RCC 7860 (cell line): ENCODE results near the gene KIRREL2.
"Not testable (repeated sequence)": the region's sequence is repeated elsewhere in the genome, so short reads cannot be mapped to it uniquely, and the experiment has no call there.

Experiments
- DNase-seq: peaks from one replicate; pipeline ENCODE4 v3.0.0-alpha.2; 2015; ENCODE audit warnings: low spot score
- FAIRE-seq: peaks from 2 replicates; lab custom pipeline; 2012; peaks lifted over from hg19 to GRCh38; lab: Jason Lieb, UNC

Gene KIRREL2

DNA sequence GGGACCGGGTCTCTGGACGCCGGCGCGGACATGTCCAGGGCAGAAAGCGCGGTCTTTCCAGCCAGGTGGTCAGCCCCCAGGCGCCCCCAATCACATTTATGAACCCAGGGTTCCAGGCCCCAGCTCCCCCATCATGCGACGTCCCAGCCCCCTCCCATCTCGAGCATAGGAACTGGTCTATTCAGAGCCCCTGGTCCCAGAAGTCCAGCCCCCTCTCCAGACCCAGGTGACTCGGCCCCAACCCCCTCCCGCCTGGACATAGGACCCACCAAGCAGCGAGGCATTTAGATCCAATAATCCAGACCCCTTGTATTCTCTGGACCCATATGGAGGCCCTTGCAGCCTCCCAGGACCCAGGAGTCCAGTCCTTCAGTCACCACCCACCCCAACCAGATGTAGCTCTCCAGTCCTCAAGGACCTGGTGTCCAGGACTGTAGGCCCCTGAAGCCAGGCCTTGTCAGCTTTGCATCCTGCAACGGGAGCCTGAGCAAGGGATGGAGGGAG, 12.2 kb downstream of the KIRREL2 start:
- FAIRE-seq (no peak), DNase-seq (no peak)

DNA sequence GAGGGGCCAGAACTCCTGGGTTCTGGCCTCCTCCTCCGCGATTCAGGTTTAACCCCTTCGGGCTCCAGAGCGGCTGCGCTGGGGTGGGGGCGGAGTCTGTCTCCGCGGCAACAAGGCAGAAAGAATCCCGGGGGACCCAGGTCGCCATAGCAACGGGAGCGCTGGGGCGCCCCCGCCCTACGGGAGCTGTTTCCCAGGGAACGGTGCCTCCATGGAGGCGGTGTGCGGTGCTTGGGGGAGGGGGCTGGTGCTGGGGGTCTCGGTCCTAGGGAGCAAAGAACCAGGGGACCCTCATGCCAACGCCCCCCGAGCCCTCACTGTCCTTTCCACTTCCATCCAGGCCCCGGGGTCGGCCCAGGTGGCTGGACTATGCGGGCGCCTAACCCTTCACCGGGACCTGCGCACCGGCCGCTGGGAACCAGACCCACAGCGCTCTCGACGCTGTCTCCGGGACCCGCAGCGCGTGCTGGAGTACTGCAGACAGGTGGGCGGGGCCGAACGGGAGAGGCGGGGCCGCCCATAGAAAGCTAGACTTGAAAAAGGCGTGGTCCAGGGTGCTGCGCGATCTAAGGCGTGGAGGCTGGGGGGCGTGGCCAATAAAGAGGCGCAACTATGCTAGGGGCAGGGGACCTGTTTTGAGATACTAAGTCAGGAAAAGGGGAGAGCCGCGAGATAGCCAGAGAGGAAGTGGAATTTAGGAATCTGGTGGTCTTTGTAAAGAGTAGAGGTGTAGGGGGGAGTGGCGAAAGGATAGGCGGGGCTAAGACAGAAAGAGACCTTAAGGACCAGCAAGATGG, 12.8 kb downstream of the KIRREL2 start:
- no peak for DNase-seq
- FAIRE-seq = no peak

DNA sequence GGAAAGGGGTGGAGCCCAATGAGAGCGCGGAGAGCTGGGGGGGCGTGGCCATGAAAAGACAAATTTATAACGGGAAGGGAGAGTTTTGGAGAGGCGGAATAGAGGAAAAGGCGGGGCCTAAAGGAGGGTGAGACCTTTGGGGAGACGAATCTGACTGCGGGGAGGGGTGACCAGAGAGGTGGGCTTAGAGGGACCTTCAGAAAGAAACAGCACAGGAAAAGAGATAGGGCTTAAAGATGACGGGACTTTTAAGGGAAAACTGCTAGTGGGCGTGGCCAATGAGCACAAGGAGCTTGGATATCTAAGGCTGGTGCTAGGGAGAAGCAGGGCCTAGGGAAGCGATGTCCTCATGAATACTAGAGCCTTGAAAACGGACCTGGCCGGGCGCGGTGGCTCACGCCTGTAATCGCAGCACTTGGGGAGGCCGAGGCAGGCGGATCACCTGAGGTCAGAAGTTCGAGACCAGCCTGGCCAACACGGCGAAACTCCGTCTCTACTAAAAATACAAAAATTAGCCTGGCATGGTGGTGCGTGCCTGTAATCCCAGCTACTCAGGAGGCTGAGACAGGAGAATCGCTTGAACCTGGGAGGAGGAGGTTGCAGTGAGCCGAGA, 13.5 kb downstream of the KIRREL2 start:
- not testable (repeated sequence) for FAIRE-seq, DNase-seq

DNA sequence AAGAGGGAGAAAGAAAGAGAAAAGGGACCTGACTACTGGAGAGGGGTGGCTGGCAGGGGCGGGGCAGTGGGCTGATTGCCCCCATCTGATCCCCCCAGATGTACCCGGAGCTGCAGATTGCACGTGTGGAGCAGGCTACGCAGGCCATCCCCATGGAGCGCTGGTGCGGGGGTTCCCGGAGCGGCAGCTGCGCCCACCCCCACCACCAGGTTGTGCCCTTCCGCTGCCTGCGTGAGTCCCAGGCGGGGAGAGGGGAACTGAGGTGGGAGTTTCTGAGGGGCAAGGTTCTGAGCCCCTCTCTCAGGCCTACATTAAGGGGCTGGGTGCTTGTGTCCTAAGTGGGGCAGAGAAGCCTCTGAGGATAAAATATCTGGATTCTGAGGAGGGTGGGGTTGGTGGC, 14.1 kb downstream of the KIRREL2 start:
- DNase-seq (no peak), FAIRE-seq (no peak)

DNA sequence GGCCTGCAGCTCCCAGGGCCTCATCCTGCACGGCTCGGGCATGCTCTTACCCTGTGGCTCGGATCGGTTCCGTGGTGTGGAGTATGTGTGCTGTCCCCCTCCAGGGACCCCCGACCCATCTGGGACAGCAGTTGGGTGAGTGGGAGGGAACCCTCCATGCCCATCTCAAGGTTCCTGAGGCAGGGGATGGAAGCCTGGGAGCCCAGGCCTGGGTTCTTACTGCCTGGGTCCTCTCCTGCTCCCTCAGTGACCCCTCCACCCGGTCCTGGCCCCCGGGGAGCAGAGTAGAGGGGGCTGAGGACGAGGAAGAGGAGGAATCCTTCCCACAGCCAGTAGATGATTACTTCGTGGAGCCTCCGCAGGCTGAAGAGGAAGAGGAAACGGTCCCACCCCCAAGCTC, 14.9 kb downstream of the KIRREL2 start:
- FAIRE-seq = no peak
- DNase-seq = no peak

DNA sequence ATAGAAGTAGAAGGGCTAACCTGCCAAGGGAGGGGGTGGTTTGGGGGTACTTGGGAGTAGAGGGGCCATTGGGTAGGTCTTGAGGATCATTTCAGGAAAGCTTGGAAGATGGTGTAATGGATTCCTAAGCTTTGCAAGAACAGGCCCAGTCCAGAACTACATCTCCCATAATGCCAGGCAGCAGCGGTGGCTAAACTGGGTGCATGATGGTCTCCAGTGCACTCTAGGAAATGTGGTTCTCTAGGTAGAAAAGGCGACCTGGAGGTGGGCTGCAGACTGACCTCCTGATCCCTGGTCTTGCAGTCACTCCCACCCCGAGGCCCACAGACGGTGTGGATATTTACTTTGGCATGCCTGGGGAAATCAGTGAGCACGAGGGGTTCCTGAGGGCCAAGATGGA, 15.5 kb downstream of the KIRREL2 start:
- DNase-seq (no peak), FAIRE-seq (no peak)

DNA sequence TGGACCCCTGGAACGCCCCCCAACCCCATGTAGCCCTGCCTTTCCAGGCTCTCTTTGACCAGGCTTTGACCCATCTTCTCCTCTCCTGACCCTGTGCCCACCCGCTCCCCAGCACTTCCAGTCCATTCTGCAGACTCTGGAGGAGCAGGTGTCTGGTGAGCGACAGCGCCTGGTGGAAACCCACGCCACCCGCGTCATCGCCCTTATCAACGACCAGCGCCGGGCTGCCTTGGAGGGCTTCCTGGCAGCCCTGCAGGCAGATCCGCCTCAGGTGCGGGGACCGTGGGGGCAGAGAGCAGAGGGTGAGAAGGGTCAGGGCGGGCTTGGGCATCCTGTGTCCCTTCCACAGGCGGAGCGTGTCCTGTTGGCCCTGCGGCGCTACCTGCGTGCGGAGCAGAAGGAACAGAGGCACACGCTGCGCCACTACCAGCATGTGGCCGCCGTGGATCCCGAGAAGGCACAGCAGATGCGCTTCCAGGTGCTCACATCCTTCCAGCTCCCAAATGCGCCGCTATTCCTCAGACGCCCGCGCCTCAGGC, 17.8 kb downstream of the KIRREL2 start:
- DNase-seq (no peak), FAIRE-seq (no peak)

DNA sequence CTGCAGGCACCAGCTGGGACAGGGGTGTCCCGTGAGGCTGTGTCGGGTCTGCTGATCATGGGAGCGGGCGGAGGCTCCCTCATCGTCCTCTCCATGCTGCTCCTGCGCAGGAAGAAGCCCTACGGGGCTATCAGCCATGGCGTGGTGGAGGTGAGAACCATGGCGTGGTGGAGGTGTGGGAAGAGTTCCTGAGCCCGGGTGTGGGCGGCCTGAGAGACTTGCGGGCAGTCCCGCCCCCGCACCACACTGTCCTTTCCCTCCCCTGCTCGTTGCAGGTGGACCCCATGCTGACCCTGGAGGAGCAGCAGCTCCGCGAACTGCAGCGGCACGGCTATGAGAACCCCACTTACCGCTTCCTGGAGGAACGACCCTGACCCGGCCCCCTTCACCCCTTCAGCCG, 22.4 kb downstream of the KIRREL2 start:
- DNase-seq (no peak), FAIRE-seq (no peak)

DNA sequence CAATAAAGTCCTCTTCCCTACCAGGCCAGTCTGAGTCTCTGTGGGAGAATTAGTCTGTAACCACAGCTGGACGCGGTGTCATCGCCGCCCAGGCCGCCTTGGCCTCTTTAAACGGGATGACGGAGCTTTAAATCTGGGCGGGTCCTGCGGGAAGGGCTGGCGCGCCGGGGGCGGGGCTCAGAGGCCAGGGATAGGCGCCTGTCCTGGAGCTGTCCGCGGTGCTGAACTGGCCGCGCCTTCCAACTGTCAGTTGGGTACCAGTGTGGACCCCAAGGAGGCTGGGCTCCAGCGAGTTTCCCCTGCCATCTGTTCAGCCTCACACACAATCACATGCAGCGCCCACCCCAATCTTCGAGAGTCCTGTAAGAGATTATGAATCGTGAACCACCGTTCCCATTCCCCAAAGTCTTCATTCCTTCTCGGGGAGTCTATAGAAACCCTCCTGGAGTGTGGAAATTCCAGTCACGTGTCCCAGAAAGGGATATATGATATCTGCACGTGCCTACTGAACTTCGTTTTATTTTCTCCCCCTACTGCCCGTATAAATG, 23.1 kb downstream of the KIRREL2 start:
- DNase-seq (peak; percentile 72), FAIRE-seq (peak; percentile 54)

DNA sequence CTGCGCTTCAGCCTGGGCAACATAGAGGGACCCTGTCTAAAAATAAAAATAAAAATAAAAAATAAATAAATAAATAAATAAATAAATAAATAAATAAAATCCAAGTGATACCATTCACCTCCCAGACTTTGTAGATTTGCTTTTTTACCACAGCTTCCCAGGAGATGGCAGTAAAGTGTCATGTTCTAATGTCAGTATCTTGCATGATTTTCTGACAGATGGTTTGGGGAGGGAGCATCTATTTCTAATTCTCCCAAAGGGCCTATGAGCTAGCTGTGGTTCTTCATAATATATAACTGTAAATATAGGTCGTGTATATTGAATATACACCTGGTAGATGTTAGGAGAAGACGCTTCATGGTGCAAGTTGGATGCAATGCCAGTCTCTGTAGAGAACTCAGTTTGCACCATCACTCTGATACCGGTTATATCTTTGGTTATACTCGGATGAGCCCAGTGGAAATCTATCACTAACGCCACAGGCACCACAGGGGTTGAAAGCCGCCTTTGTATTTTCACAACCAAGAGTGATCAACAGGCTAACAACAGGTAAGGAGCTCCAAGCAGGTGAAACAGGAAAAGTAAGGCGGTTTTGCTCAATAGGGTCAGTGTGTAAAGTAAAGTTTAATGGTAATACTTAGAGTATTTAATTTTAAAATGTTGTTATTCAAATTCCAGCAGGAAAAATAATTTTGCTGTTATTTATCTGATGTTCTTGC, 25.6 kb downstream of the KIRREL2 start:
- DNase-seq = peak; percentile 35

DNA sequence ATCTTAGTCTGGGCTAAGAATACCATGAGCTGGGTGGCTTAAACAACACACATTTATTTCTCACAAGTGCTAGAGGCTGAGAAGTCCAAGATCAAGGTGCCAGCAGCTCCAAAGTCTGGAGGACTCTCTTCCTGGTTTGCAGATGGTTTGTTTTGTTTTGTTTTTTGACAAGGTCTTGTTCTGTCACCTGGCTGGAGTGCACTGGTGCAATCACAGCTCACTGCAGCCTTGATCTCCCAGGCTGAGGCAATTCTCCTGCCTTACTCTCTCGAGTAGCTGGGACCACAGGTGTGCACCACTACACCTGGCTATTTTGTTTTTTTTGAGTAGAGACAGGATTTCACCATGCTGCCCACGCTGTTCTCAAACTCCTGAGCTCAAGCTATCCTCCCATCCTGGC, 27.2 kb downstream of the KIRREL2 start:
- no peak for FAIRE-seq

More for the DNA sequence above, 25.6 kb downstream of the KIRREL2 start:
- FAIRE-seq = peak; percentile 70

DNA sequence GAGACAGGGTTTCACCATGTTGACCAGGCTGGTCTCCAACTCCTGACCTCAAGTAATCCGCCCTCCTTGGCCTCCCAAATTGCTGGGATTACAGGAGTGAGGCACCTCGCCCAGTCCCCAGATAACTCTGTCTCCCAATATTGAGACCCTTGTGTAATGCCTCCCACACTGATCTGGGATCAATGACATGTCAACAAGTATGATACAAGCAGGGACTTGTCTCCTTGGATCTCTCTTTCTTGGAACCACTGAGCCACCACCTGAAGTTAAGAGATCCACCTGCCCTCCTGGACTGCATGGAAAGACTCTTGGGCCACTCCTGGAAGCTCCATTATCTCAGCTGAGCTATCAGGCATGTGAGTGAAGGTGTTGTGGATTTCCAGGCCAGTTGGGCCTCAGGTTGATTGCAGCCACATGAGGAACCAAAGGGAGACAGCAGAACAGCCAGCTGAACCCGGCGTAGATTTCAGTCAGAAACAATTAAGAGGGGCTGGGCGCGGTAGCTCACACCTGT, 28.6 kb downstream of the KIRREL2 start:
- DNase-seq (no peak), FAIRE-seq (no peak)

More for the DNA sequence above, 27.2 kb downstream of the KIRREL2 start:
- no peak for DNase-seq

DNA sequence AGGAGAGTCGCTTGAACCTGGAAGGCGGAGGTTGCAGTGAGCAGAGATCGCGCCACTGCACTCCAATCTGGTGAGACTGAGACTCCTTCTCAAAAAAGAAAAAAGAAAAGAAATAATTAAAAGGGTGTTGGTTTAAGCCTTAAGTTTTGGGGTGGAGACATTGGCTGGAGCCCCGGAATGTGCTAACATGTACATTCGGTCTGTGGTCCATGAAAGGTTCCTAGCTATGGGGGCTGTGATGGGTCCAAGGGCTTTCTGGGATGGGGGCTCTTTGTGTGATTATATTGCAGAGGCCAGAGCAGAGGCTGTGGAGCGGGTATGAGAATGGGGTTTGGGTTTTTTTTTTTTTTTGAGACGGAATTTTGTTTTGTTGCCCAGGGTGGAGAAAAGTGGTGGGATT, 29.2 kb downstream of the KIRREL2 start:
- FAIRE-seq (no peak), DNase-seq (no peak)

DNA sequence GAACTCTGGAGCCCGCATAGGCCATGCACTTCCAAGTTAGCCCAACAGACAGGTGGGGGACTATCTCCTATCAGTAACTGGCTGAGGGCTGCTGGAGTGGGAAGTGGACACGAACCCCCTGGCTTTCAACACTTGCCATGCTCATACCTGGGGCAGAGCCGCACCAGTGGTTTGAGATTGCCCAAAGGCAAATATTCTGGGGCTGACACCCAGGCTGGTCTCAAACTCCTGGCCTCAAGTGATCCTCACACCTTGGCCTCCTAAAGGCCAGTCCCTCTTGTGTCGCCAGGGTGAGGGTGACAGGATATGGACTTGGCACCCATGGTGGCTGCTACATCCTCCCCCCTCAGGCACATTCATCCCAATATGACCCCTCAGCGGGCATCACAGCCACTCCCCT, 30.5 kb downstream of the KIRREL2 start:
- DNase-seq = no peak
- no peak for FAIRE-seq

DNA sequence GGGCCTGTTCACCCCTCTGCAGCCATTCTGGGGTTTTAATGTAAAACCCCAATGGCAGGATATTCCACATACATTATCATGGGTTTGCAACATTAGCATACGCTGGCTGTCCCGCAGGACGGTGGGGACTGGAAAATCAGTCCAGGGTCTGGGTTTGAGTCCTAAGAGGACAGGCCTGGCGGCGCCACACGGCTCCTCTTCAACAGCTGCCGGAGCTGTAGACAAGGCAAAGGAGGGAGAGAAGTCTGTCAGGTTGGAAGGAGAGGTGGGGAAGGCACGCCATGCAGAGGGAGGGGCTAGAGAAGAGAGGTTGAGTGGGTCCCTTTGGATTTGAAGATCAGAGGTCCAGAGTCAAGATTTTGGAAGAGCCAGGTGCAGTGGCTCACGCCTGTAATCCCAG, 31.7 kb downstream of the KIRREL2 start:
- DNase-seq (no peak), FAIRE-seq (no peak)

DNA sequence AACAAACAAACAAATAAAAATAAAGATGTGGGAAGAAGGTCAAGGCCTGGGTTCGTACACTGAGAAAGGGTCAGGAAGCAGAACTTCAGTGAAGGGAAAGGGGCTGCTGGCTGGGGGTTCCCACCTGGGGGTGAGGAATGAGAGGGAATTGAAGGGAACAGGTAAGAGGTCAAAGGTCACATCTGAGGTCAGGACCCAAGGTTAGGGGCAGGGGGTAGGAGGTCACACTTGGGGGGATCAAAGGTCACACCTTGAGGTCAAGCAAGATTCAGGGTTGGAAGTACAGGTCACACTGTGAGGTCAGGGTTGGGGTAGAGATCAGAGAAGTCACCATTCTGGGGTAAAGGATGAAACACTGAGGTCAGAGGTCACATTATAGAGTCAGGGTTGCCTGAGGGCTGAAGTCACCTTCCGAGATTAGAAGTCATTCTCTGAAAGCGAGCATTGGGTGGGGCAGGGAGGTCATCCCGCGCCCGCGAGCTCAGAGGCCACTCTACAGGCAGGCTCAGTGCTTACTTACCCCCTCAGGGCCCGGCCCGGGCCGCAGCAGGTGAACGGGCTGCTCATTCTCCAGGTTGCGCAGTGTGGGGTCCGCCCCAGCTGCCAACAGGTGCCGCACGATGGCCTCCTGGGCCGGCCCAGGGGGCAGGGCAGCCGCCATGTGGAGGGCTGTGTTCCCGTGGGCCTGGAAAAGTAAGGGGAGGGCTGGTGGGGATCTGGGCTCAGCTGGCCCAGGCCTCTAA, 32.8 kb downstream of the KIRREL2 start:
- no peak for DNase-seq
- no peak for FAIRE-seq

DNA sequence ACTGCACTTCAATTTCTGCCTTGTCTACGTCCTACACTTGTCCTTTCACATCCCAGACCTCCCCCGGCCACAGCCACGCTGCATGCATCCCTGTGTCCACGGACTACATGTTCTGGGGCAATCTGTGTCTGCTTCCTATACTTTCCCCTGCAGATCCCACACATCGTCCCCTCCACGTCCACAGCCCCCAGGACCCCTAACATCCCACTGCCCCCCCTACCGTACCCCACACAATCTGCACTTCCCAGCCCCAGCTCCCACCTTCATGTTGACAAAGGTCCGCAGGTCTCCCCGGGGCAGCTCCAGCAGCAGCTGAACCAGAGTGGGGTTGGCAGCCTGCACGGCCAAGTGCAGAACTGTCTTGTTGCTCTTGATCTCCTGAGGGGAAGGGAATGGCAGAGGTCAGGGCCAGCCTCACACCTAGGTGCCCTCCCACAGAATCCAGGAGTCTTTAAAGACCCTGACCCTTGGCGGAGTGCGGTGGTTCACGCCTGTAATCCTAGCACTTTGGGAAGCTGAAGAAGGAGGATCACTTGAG, 33.5 kb downstream of the KIRREL2 start:
- no peak for FAIRE-seq

DNA sequence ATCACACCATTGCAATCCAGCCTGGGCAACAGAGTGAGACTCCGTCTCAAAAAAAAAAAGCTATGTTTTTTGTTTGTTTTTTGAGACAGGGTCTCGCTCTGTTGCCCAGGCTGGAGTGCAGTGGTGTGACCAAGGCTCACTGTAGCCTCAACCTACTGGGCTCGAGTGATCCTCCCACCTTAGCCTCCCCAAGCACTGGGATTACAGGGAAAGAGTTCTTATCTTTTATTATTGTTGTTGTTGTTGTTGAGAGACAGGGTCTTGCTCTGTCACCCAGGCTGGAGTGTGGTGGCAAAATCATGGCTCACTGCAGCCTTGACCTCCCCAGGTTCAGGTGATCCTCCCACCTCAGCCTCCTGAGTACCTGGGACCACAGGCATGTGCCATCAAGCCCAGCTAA, 35.1 kb downstream of the KIRREL2 start:
- not testable (repeated sequence) for FAIRE-seq

More for the DNA sequence above, 33.5 kb downstream of the KIRREL2 start:
- no peak for DNase-seq

DNA sequence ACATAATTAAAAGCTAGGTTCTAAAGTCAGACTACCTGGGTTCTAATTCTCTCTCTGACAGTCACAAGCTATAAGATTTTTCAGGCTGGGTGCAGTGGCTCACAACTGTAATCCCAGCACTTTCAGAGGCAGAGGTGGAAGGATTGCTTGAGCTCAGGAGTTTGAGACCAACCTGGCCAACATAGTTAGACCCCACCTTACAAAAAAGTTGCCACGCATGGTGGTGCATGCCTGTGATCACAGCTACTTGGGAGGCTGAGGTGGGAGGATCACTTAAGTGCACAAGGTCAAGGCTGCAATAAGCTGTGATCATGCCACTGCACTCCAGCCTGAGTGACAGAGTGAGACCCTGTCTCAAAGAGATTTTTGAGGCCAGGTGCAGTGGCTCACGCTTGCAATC, 37.6 kb downstream of the KIRREL2 start:
- DNase-seq = no peak
- FAIRE-seq = no peak

More for the DNA sequence above, 35.1 kb downstream of the KIRREL2 start:
- not testable (repeated sequence) for DNase-seq
